ENCODE results near the gene PRXL2C.
"Not testable (repeated sequence)": the region's sequence is repeated elsewhere in the genome, so short reads cannot be mapped to it uniquely, and the experiment has no call there.

The PRXL2C gene

DNA sequence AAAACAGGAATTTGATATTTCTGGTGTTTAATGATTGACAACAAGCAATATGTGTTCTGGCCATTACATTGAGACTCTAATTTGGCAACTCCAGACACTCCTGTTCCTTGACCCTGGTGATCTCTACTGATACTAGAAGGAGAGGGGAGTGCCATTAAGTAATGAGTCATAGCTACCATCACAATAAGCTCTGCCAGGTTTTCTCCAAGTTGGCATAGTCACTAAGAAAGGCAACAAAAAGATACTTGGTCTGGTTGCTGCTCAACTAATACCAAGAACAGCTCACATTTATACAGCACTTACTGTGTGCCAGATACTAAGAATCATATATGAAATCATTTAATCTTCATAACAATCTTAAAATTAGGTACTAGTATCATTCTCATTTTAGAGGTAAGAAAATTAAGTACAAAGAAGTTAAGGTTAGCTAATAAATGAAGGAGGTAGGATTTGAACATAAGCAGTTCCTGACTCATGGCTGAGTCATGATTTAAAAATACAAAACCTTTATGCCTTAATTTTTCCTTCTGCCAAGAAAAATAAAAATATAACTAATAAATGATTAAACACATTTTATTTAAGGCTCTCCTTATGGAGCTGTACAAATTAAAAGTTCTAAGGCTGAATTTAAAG lies 19.9 kb upstream of the PRXL2C start:
- ATAC-seq (ENCODE audit: insufficient read depth, low read depth) (no peak), DNase-seq (no peak)
- Histone ChIP-seq H2AFZ (ENCODE audit: low read depth, low read length) (no peak overlapping the region), H3K4me2 (ENCODE audit: insufficient read depth, low read length) (no peak overlapping the region), H3K79me2 (ENCODE audit: insufficient read depth, low read length) (no peaks in the 10 kb centered on the region), H3K36me3 (ENCODE audit: insufficient read depth, low read length) (no peaks in the 10 kb centered on the region), H3K4me3 (ENCODE audit: low read depth in 1 of 2, low read length in 2 of 2) (no peak overlapping the region), H3K4me1 (ENCODE audit: insufficient read depth, low read length) (no peaks in the 10 kb centered on the region), H4K20me1 (ENCODE audit: insufficient read depth, low read length) (no peaks in the 10 kb centered on the region), H3K27me3 (ENCODE audit: insufficient read depth, low read length, poor library complexity) (no peaks in the 10 kb centered on the region), H3K9ac (ENCODE audit: low read depth, low read length) (no peak overlapping the region), H3K9me3 (ENCODE audit: insufficient read depth, low read length, severe bottlenecking) (no peaks in the 10 kb centered on the region), H3K27ac (ENCODE audit: low read length) (no peak overlapping the region)
- TF ChIP-seq, protein P1, sequence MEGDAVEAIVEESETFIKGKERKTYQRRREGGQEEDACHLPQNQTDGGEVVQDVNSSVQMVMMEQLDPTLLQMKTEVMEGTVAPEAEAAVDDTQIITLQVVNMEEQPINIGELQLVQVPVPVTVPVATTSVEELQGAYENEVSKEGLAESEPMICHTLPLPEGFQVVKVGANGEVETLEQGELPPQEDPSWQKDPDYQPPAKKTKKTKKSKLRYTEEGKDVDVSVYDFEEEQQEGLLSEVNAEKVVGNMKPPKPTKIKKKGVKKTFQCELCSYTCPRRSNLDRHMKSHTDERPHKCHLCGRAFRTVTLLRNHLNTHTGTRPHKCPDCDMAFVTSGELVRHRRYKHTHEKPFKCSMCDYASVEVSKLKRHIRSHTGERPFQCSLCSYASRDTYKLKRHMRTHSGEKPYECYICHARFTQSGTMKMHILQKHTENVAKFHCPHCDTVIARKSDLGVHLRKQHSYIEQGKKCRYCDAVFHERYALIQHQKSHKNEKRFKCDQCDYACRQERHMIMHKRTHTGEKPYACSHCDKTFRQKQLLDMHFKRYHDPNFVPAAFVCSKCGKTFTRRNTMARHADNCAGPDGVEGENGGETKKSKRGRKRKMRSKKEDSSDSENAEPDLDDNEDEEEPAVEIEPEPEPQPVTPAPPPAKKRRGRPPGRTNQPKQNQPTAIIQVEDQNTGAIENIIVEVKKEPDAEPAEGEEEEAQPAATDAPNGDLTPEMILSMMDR (IDR thresholded peaks at IDR 0.05; ENCODE audit: borderline replicate concordance, extremely low read depth, low read length, poor library complexity, severe bottlenecking) = no peak
- TF ChIP-seq EZH2 (IDR thresholded peaks at IDR 0.05; ENCODE audit: borderline replicate concordance, low read depth, low read length, severe bottlenecking) = no peak

- not testable (repeated sequence) for H3K4me2 ChIP-seq (ENCODE audit: insufficient read depth, low read length); H3K27ac ChIP-seq (ENCODE audit: low read length); DNase-seq; H4K20me1 ChIP-seq (ENCODE audit: insufficient read depth, low read length); H3K27me3 ChIP-seq (ENCODE audit: insufficient read depth, low read length, poor library complexity); H3K9me3 ChIP-seq (ENCODE audit: insufficient read depth, low read length, severe bottlenecking); ATAC-seq (ENCODE audit: insufficient read depth, low read depth); H3K9ac ChIP-seq (ENCODE audit: low read depth, low read length); H3K4me3 ChIP-seq (ENCODE audit: low read depth in 1 of 2, low read length in 2 of 2); H3K36me3 ChIP-seq (ENCODE audit: insufficient read depth, low read length); H3K79me2 ChIP-seq (ENCODE audit: insufficient read depth, low read length); H3K4me1 ChIP-seq (ENCODE audit: insufficient read depth, low read length); H2AFZ ChIP-seq (ENCODE audit: low read depth, low read length)
Measured at GRCh38 chr9:96673786-96674185, 18.7 kb upstream of the PRXL2C start.

DNA sequence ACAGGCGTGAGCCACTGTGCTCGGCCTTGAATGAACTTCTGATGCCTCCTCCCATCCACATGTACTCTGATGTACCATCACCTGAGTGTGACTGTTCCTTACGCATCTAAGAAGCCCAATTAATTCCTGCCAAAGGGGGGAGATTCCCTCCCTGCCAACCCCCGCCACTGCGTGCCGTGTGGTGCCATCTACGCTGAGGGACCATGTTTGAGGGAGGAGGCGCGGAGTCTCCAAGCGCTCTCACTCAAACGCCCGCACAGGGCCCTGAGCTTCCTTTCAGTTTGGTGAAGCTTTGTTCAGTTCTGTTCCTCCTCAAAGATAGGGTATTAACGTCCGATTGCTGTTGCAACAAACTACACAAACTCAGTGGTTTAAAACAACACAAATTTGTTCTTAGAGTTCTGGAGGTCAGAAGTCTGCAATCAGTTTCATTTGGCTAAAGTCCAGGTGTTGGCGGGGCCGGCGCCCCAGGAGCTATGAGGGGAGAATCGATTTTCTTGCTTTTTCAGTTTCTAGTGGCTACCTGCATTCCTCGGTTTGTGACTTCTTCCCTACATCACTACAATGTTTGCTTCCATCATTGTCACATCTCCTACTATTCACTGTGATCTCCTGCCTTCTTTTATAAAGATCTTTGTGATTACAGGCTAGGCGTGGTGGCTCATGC lies 13.9 kb upstream of the PRXL2C start:
- Histone ChIP-seq H2AFZ (ENCODE audit: low read depth, low read length) (no peak overlapping the region), H3K36me3 (ENCODE audit: insufficient read depth, low read length) (no peaks in the 10 kb centered on the region), H3K9me3 (ENCODE audit: insufficient read depth, low read length, severe bottlenecking) (no peaks in the 10 kb centered on the region), H3K4me2 (ENCODE audit: insufficient read depth, low read length) (no peak overlapping the region), H3K27ac (ENCODE audit: low read length) (no peak overlapping the region), H3K4me1 (ENCODE audit: insufficient read depth, low read length) (no peaks in the 10 kb centered on the region), H4K20me1 (ENCODE audit: insufficient read depth, low read length) (no peaks in the 10 kb centered on the region), H3K9ac (ENCODE audit: low read depth, low read length) (no peak overlapping the region), H3K27me3 (ENCODE audit: insufficient read depth, low read length, poor library complexity) (no peaks in the 10 kb centered on the region), H3K4me3 (ENCODE audit: low read depth in 1 of 2, low read length in 2 of 2) (no peak overlapping the region), H3K79me2 (ENCODE audit: insufficient read depth, low read length) (no peaks in the 10 kb centered on the region)
- no peak for DNase-seq
- TF ChIP-seq EZH2 (IDR thresholded peaks at IDR 0.05; ENCODE audit: borderline replicate concordance, low read depth, low read length, severe bottlenecking) = no peak
- TF ChIP-seq, protein P1 (IDR thresholded peaks at IDR 0.05; ENCODE audit: borderline replicate concordance, extremely low read depth, low read length, poor library complexity, severe bottlenecking) = no peak
- ATAC-seq (ENCODE audit: insufficient read depth, low read depth) = no peak

DNA sequence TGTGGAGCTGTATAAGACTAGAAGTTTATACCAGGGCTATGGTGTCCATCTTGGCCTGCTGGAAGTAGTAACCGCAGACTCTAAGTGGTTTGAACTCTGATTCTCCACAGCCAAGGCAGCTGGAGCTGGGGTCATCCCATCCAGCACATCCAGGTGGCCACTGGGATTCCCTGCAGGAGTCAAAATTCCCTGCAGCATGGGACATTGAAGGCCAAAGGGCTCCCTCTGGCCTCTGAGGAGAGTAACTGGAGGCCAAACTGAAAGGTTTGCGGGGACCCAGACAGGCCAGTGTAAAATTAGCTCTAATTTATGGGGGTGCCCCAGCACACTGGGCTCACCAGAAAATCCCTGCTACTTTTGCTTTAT lies 12.2 kb upstream of the PRXL2C start:
- H3K36me3 ChIP-seq (ENCODE audit: insufficient read depth, low read length) = no peaks in the 10 kb centered on the region
- TF ChIP-seq, protein P1 (IDR thresholded peaks at IDR 0.05; ENCODE audit: borderline replicate concordance, extremely low read depth, low read length, poor library complexity, severe bottlenecking) = no peak
- no peak for TF ChIP-seq EZH2 (IDR thresholded peaks at IDR 0.05; ENCODE audit: borderline replicate concordance, low read depth, low read length, severe bottlenecking)
- no peaks in the 10 kb centered on the region for H3K27me3 ChIP-seq (ENCODE audit: insufficient read depth, low read length, poor library complexity)
- H3K4me2 ChIP-seq (ENCODE audit: insufficient read depth, low read length) = no peak overlapping the region
- ATAC-seq (ENCODE audit: insufficient read depth, low read depth) (no peak), DNase-seq (no peak)
- no peaks in the 10 kb centered on the region for H3K9me3 ChIP-seq (ENCODE audit: insufficient read depth, low read length, severe bottlenecking)
- no peak overlapping the region for H3K27ac ChIP-seq (ENCODE audit: low read length)
- H3K79me2 ChIP-seq (ENCODE audit: insufficient read depth, low read length) = no peaks in the 10 kb centered on the region
- no peaks in the 10 kb centered on the region for H3K4me1 ChIP-seq (ENCODE audit: insufficient read depth, low read length)
- H4K20me1 ChIP-seq (ENCODE audit: insufficient read depth, low read length) = no peaks in the 10 kb centered on the region
- H3K9ac ChIP-seq (ENCODE audit: low read depth, low read length) = no peak overlapping the region
- H2AFZ ChIP-seq (ENCODE audit: low read depth, low read length) = no peak overlapping the region
- H3K4me3 ChIP-seq (ENCODE audit: low read depth in 1 of 2, low read length in 2 of 2) = no peak overlapping the region

Measured in DND-41 (cell line).